PC-3 (cell line): ENCODE results near the gene PIP5K1C. TPM values are rescaled to one million over a fixed set of nuclear protein-coding genes. Genes with fewer than 3 reads are reported as not detected.
A peak's percentile ranks its signal among the peaks of the same experiment; 100 is the strongest.

Experiments
- ATAC-seq: fragments of 200-7000 bp; cut with Tn5 transposase; 2 replicates; pipeline ENCODE4 v1.9.1; 2020; ENCODE audit warnings: mild to moderate bottlenecking, moderate library complexity
- BruUV-seq: library from RNA; stranded (reverse); fragments of 400-500 nt; replicated peaks from 2 replicates; lab custom pipeline; 2021; lab: Mats Ljungman, UMichigan
- CTCF ChIA-PET: fragments of 300-600 bp; sonication (Branson Sonifier 250); formaldehyde crosslinking; loops from one replicate; lab custom pipeline; 2022; ENCODE audit warnings: antibody characterized with exemption; lab: Charles Lee
- POLR2A ChIA-PET: fragments of 300-600 bp; sonication (Branson Sonifier 250); formaldehyde crosslinking; loops from one replicate; lab custom pipeline; 2022; ENCODE audit warnings: antibody characterized with exemption; ENCODE audit not compliant: unreplicated experiment; lab: Charles Lee
- DNase-seq: peaks from one replicate; pipeline ENCODE4 v3.0.0-alpha.2; 2015
- H2AFZ ChIP-seq: fragments of 300-600 bp; sonication (generic); 2 replicates; pipeline ENCODE4 v1.6.0; 2016; ENCODE audit warnings: antibody characterized with exemption, low read length
- H3F3A ChIP-seq: fragments of 300-600 bp; sonication (generic); one replicate; pipeline ENCODE4 v1.6.0; 2017; ENCODE audit warnings: antibody characterized with exemption, low read length, control low read depth, mild to moderate bottlenecking; ENCODE audit not compliant: unreplicated experiment
- H3K27ac ChIP-seq: fragments of 300-600 bp; sonication (generic); 2 replicates; pipeline ENCODE4 v1.5.1; 2016; ENCODE audit warnings: mild to moderate bottlenecking, low read length
- H3K27me3 ChIP-seq: fragments of 300-600 bp; sonication (generic); 2 replicates; pipeline ENCODE4 v1.6.1; 2016; ENCODE audit warnings: low read length, mixed read lengths
- H3K36me3 ChIP-seq: fragments of 300-600 bp; sonication (generic); 2 replicates; pipeline ENCODE4 v1.6.1; 2016; ENCODE audit warnings: low read depth, mixed run types, low read length, mixed read lengths
- H3K4me1 ChIP-seq: fragments of 300-600 bp; sonication (generic); 2 replicates; pipeline ENCODE4 v1.5.1; 2016; ENCODE audit warnings: low read length; ENCODE audit not compliant: insufficient read depth
- H3K4me2 ChIP-seq: fragments of 300-600 bp; sonication (generic); 2 replicates; pipeline ENCODE4 v1.6.0; 2016; ENCODE audit warnings: low read length
- H3K4me3 ChIP-seq: fragments of 300-600 bp; sonication (generic); 2 replicates; pipeline ENCODE4 v1.5.1; 2016; ENCODE audit warnings: mild to moderate bottlenecking, low read length, mixed read lengths
- H3K79me2 ChIP-seq: fragments of 300-600 bp; sonication (generic); 2 replicates; pipeline ENCODE4 v1.6.1; 2017; ENCODE audit warnings: low read length, mixed read lengths
- H3K9ac ChIP-seq: fragments of 300-600 bp; sonication (generic); 2 replicates; pipeline ENCODE4 v1.6.0; 2016; ENCODE audit warnings: mild to moderate bottlenecking, low read length
- H3K9me2 ChIP-seq: fragments of 300-600 bp; sonication (generic); replicated peaks from 2 replicates; pipeline ENCODE4 v1.6.1; 2016; ENCODE audit warnings: mixed run types, low read length, mixed read lengths
- H3K9me3 ChIP-seq: fragments of 300-600 bp; sonication (generic); 2 replicates; pipeline ENCODE4 v1.6.1; 2016; ENCODE audit warnings: low read length, mixed read lengths
- H4K20me1 ChIP-seq: fragments of 300-600 bp; sonication (generic); 2 replicates; pipeline ENCODE4 v1.6.1; 2016; ENCODE audit warnings: low read length, mixed read lengths
- EZH2 ChIP-seq: fragments of 300-600 bp; sonication (generic); IDR thresholded peaks from one replicate; pipeline ENCODE4 v1.6.1; 2017; ENCODE audit warnings: antibody characterized with exemption, mild to moderate bottlenecking, low read length; ENCODE audit not compliant: unreplicated experiment
- EZH2phosphoT487 ChIP-seq: fragments of 300-600 bp; sonication (generic); IDR thresholded peaks from 2 replicates; pipeline ENCODE4 v1.6.1; 2018; ENCODE audit warnings: mild to moderate bottlenecking, antibody characterized with exemption, low read length, borderline replicate concordance
- intact Hi-C: fragments of 100-400 bp; cut with micrococcal nuclease; formaldehyde crosslinking; loops from 2 replicates; pipeline ENCODE4 v1.9.0; 2023
- total RNA-seq: library from RNA; depleted of rRNA; stranded (reverse); fragments of >200 nt; gene quantifications from 2 replicates; pipeline ENCODE4 v1.2.3, GENCODE V29; 2014
- TF ChIP-seq, protein P1 (sequence below): fragments of 300-600 bp; sonication (generic); conservative IDR thresholded peaks from 2 replicates; pipeline ENCODE4 v1.5.1; 2017; ENCODE audit warnings: antibody characterized with exemption, low read depth, mild to moderate bottlenecking, low read length

PIP5K1C gene
- total RNA-seq, 1 experiment from 2014 or later: 16.1 TPM

DNA sequence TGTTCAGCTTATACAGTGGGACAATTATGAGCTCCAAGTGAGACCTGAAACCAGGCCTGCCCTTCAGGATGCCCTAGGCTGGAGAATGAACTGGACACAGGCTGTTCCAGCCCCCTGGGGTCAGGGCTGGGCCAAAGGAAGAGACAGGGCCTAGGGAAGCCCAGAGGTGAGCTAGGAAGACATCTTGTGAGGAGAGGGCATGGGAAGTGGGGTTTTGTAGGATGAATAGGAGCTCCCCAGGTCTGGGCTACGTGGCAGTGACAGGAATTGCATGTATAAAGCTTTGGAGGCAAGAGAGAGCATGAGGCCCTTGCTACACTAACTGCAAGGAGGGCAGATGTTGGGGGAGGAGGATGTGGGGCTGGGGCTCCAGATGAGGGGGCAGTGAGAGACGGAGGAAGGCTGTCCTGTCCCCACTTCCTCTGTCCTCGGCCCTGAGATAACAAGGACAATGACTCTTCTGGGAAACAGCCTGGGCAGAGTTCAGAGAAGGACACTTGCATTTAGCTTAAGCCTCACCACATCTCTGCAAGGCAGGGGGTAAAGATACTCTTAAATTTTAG lies 92.1 kb downstream of the PIP5K1C start:
- no peaks in the 10 kb centered on the region for H3K9me3 ChIP-seq
- no peak overlapping the region for H3K27ac ChIP-seq
- ATAC-seq (no peak), DNase-seq (no peak)
- no peaks in the 10 kb centered on the region for H3K79me2 ChIP-seq
- intact Hi-C loops: no loop called here
- peak overlapping the region; percentile 66; the same call in 1 of the 2 replicates for H3K4me3 ChIP-seq
- no TSS peak for BruUV-seq
- ChIA-PET POLR2A (no interaction called here), CTCF (interaction anchor here (0.5 kb wide), 1 partner anchor 99 kb away, joined by 6 read pairs; no protein-coding TSS in a partner anchor)
- no peaks in the 10 kb centered on the region for H3K27me3 ChIP-seq
- H2AFZ ChIP-seq: peak overlapping the region; percentile 69; the same call in 1 of the 2 replicates
- H3F3A ChIP-seq: no peaks in the 10 kb centered on the region
- no peaks in the 10 kb centered on the region for H3K36me3 ChIP-seq
- H3K9me2 ChIP-seq: no peaks in the 10 kb centered on the region
- peak overlapping the region; percentile 88 for H3K4me2 ChIP-seq
- H3K4me1 ChIP-seq: peaks cover 16% of the 10 kb centered on the region; the same call in 1 of the 2 replicates
- H4K20me1 ChIP-seq: no peaks in the 10 kb centered on the region
- TF ChIP-seq EZH2: no peak
- no peak for TF ChIP-seq EZH2phosphoT487
- TF ChIP-seq, protein P1, sequence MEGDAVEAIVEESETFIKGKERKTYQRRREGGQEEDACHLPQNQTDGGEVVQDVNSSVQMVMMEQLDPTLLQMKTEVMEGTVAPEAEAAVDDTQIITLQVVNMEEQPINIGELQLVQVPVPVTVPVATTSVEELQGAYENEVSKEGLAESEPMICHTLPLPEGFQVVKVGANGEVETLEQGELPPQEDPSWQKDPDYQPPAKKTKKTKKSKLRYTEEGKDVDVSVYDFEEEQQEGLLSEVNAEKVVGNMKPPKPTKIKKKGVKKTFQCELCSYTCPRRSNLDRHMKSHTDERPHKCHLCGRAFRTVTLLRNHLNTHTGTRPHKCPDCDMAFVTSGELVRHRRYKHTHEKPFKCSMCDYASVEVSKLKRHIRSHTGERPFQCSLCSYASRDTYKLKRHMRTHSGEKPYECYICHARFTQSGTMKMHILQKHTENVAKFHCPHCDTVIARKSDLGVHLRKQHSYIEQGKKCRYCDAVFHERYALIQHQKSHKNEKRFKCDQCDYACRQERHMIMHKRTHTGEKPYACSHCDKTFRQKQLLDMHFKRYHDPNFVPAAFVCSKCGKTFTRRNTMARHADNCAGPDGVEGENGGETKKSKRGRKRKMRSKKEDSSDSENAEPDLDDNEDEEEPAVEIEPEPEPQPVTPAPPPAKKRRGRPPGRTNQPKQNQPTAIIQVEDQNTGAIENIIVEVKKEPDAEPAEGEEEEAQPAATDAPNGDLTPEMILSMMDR: no peak
- no peak overlapping the region for H3K9ac ChIP-seq

DNA sequence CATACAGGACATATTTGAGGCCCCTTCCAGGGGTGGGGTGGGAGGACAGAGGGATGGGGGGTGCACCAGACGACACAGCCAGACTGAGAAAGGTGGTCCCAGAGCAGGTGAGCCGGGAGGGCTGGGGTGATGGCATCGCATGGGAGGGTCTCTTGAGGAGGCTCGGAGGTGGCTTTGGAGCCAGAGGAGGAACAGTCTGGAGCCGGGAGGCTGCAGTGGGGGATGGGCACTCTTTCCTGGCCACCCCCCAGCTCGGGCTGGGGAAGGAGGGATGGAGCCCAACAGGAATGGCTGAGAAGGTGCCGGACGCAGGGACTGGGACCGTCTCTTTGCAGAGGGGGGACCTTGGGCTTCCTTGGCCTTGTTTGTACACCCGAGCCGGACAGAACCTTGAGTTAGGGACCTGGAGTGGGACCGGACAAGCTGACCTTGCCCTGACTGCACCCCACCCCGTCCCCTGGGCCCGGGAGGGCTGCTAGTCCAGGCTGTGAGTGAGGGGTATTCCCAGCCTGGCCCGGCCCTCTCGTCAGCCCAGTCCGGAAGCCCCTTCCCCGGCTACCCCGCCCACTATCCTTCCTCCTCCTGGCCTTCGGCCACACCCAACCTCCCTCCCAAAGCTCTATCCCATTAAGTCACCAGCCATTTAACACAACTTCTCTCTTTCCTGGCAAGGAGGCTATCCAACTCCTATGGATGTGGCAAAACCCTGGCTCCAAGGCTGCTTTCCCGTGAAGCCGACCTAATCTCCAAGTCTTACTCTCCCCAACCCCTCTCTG lies 92.8 kb downstream of the PIP5K1C start:
- Histone ChIP-seq H3K79me2 (no peaks in the 10 kb centered on the region), H3K9me3 (no peaks in the 10 kb centered on the region), H3K4me3 (peak overlapping the region; percentile 66), H4K20me1 (no peaks in the 10 kb centered on the region), H3K27ac (no peak overlapping the region), H3K9me2 (no peaks in the 10 kb centered on the region), H3K4me1 (peaks cover 16% of the 10 kb centered on the region; the same call in 1 of the 2 replicates), H3K36me3 (no peaks in the 10 kb centered on the region), H2AFZ (peak overlapping the region; percentile 69), H3K4me2 (peak overlapping the region; percentile 88), H3K27me3 (no peaks in the 10 kb centered on the region), H3K9ac (peak overlapping the region; percentile 61; the same call in 1 of the 2 replicates), H3F3A (no peaks in the 10 kb centered on the region)
- ATAC-seq: peak; percentile 29
- CTCF ChIA-PET: interaction anchor here (0.5 to 0.6 kb wide), 2 partner anchors 100 to 280 kb away, joined by 3 to 6 read pairs; no protein-coding TSS in a partner anchor
- TF ChIP-seq, protein P1: no peak
- TF ChIP-seq EZH2: no peak
- TF ChIP-seq EZH2phosphoT487: no peak
- POLR2A ChIA-PET: no interaction called here
- intact Hi-C loops: no loop called here
- DNase-seq: peak; percentile 46
- BruUV-seq: no TSS peak
